H9 (cell line): Measurements from ENCODE around the gene RALGAPA2. TPM values are rescaled to one million over a fixed set of nuclear protein-coding genes. Genes with fewer than 3 reads are reported as not detected.

Source experiments
- DNase-seq: peaks from one replicate; pipeline ENCODE4 v3.0.0-alpha.2; 2017
- H2AFZ ChIP-seq: one replicate; pipeline ENCODE4 v1.6.1; 2013; ENCODE audit warnings: mild to moderate bottlenecking, low read length, control low read depth, moderate library complexity
- H2AK5ac ChIP-seq: 2 replicates; pipeline ENCODE4 v1.6.1; 2013; ENCODE audit warnings: low read length, control low read depth, mixed read lengths; ENCODE audit not compliant: insufficient read length
- H2BK120ac ChIP-seq: one replicate; pipeline ENCODE4 v1.6.1; 2013; ENCODE audit warnings: low read depth, mild to moderate bottlenecking, low read length, control low read depth, inconsistent platforms; ENCODE audit not compliant: poor library complexity, severe bottlenecking
- H2BK12ac ChIP-seq: 2 replicates; pipeline ENCODE4 v1.6.1; 2013; ENCODE audit warnings: low read length, control low read depth, mixed read lengths, low read depth; ENCODE audit not compliant: insufficient read length
- H2BK15ac ChIP-seq: 2 replicates; pipeline ENCODE4 v1.6.1; 2013; ENCODE audit warnings: low read depth, low read length, control low read depth
- H2BK20ac ChIP-seq: one replicate; pipeline ENCODE4 v1.6.1; 2013; ENCODE audit warnings: low read depth, mild to moderate bottlenecking, low read length, control low read depth, inconsistent platforms; ENCODE audit not compliant: poor library complexity, severe bottlenecking
- H2BK5ac ChIP-seq: 2 replicates; pipeline ENCODE4 v1.6.1; 2013; ENCODE audit warnings: low read length, control low read depth, mixed read lengths; ENCODE audit not compliant: insufficient read length
- H3K14ac ChIP-seq: 2 replicates; pipeline ENCODE4 v1.6.1; 2013; ENCODE audit warnings: low read length, control low read depth; ENCODE audit not compliant: insufficient read depth
- H3K18ac ChIP-seq: 2 replicates; pipeline ENCODE4 v1.6.1; 2013; ENCODE audit warnings: low read depth, mild to moderate bottlenecking, mixed read lengths, low read length, control low read depth; ENCODE audit not compliant: insufficient read length
- H3K23ac ChIP-seq: 2 replicates; pipeline ENCODE4 v1.6.1; 2013; ENCODE audit warnings: low read length, control low read depth, mixed read lengths, low read depth; ENCODE audit not compliant: insufficient read length
- H3K23me2 ChIP-seq: 2 replicates; pipeline ENCODE4 v1.6.1; 2013; ENCODE audit warnings: low read depth, mild to moderate bottlenecking, mixed read lengths, low read length, control low read depth; ENCODE audit not compliant: insufficient read length, poor library complexity, severe bottlenecking
- H3K27ac ChIP-seq: 2 replicates; pipeline ENCODE4 v1.5.1; 2013; ENCODE audit warnings: low read length, control low read depth, mixed read lengths, low read depth; ENCODE audit not compliant: insufficient read length
- H3K27me3 ChIP-seq: 2 replicates; pipeline ENCODE4 v1.6.1; 2013; ENCODE audit warnings: low read length, control low read depth, inconsistent platforms; ENCODE audit not compliant: insufficient read depth
- H3K4ac ChIP-seq: 2 replicates; pipeline ENCODE4 v1.6.1; 2013; ENCODE audit warnings: low read depth, mild to moderate bottlenecking, control low read depth, inconsistent platforms, low read length, moderate library complexity
- H3K4me1 ChIP-seq: 2 replicates; pipeline ENCODE4 v1.6.1; 2013; ENCODE audit warnings: low read length, control low read depth, inconsistent platforms; ENCODE audit not compliant: insufficient read depth
- H3K4me2 ChIP-seq: 2 replicates; pipeline ENCODE4 v1.6.1; 2013; ENCODE audit warnings: low read length, control low read depth, mixed read lengths; ENCODE audit not compliant: insufficient read length, insufficient read depth
- H3K56ac ChIP-seq: 2 replicates; pipeline ENCODE4 v1.6.1; 2013; ENCODE audit warnings: low read depth, mild to moderate bottlenecking, mixed read lengths, low read length, control low read depth; ENCODE audit not compliant: insufficient read length
- H3K79me1 ChIP-seq: 2 replicates; pipeline ENCODE4 v1.6.1; 2013; ENCODE audit warnings: low read depth, mild to moderate bottlenecking, moderate library complexity, low read length, control low read depth, inconsistent platforms; ENCODE audit not compliant: insufficient read depth, poor library complexity, severe bottlenecking
- H3K79me2 ChIP-seq: 2 replicates; pipeline ENCODE4 v1.6.1; 2013; ENCODE audit warnings: low read length, control low read depth, inconsistent platforms; ENCODE audit not compliant: insufficient read depth
- H3K9ac ChIP-seq: 2 replicates; pipeline ENCODE4 v1.6.1; 2013; ENCODE audit warnings: low read length, control low read depth, mixed read lengths; ENCODE audit not compliant: insufficient read length; ENCODE audit errors: extremely low read depth
- H3K9me3 ChIP-seq: one replicate; pipeline ENCODE4 v1.6.1; 2013; ENCODE audit warnings: low read depth, low read length, inconsistent platforms; ENCODE audit not compliant: control insufficient read depth
- H3T11ph ChIP-seq: one replicate; pipeline ENCODE4 v1.6.1; 2013; ENCODE audit warnings: mild to moderate bottlenecking, low read length, control low read depth, inconsistent platforms
- H4K20me1 ChIP-seq: one replicate; pipeline ENCODE4 v1.6.1; 2013; ENCODE audit not compliant: control insufficient read depth, insufficient read length, insufficient read depth
- H4K5ac ChIP-seq: 2 replicates; pipeline ENCODE4 v1.6.1; 2013; ENCODE audit warnings: low read depth, mild to moderate bottlenecking, mixed read lengths, low read length, control low read depth; ENCODE audit not compliant: insufficient read length
- H4K8ac ChIP-seq: replicated peaks from 2 replicates; pipeline ENCODE4 v1.6.1; 2013; ENCODE audit warnings: low read length, control low read depth, mixed read lengths, low read depth; ENCODE audit not compliant: insufficient read length
- H4K91ac ChIP-seq: 2 replicates; pipeline ENCODE4 v1.6.1; 2013; ENCODE audit warnings: low read depth, mild to moderate bottlenecking, moderate library complexity, mixed read lengths, low read length, control low read depth; ENCODE audit not compliant: insufficient read length
- H3K27ac Mint-ChIP-seq, 3 experiments: 2 replicates in 2 of 3; 3 replicates in 1 of 3; pipeline ENCODE4 v1.8.0; 2020 to 2021; ENCODE audit warnings: mixed read lengths in 3 of 3, mild to moderate bottlenecking in 1 of 3, moderate library complexity in 1 of 3
- H3K27me3 Mint-ChIP-seq: 2 replicates; pipeline ENCODE4 v1.8.0; 2021; ENCODE audit warnings: low read depth, mild to moderate bottlenecking, moderate library complexity, mixed read lengths
- H3K36me3 Mint-ChIP-seq, 3 experiments: 2 replicates in 2 of 3; 3 replicates in 1 of 3; pipeline ENCODE4 v1.8.0; 2020 to 2021; ENCODE audit warnings: low read depth in 3 of 3, mixed read lengths in 3 of 3; ENCODE audit not compliant: insufficient read depth in 1 of 3
- H3K4me1 Mint-ChIP-seq, 2 experiments: 2 replicates each; pipeline ENCODE4 v1.8.0; 2020; ENCODE audit warnings: mixed read lengths in 2 of 2
- H3K4me3 Mint-ChIP-seq, 2 experiments: 2 replicates in 1 of 2; 3 replicates in 1 of 2; pipeline ENCODE4 v1.8.0; 2020 to 2021; ENCODE audit warnings: mild to moderate bottlenecking in 2 of 2, mixed read lengths in 2 of 2, moderate library complexity in 1 of 2
- H3K9me3 Mint-ChIP-seq, 2 experiments: 2 replicates in 1 of 2; 3 replicates in 1 of 2; pipeline ENCODE4 v1.8.0; 2020; ENCODE audit warnings: mild to moderate bottlenecking in 2 of 2, mixed read lengths in 2 of 2, moderate library complexity in 1 of 2
- CTCF ChIP-seq: fragments of 200-600 bp; sonication (generic); conservative IDR thresholded peaks from 3 replicates; pipeline ENCODE4 v1.8.0; 2021; ENCODE audit warnings: antibody characterized with exemption, mild to moderate bottlenecking
- WGBS: extraction: QIAGEN DNeasy Blood & Tissue Kit; methylation state at CpG from one replicate; pipeline ENCODE4 v1.1.7; 2013; ENCODE audit warnings: missing lambda C conversion rate, low lambda C conversion rate, mixed read lengths; ENCODE audit not compliant: insufficient read length; ENCODE audit errors: extremely low coverage; 5-methylcytosine and 5-hydroxymethylcytosine counted together
- total RNA-seq: library from RNA; stranded (reverse); gene quantifications from 2 replicates; pipeline ENCODE4 v1.2.1, GENCODE V29; 2021

Gene RALGAPA2
- total RNA-seq, 1 experiment from 2014 or later: 16.6 TPM

DNA sequence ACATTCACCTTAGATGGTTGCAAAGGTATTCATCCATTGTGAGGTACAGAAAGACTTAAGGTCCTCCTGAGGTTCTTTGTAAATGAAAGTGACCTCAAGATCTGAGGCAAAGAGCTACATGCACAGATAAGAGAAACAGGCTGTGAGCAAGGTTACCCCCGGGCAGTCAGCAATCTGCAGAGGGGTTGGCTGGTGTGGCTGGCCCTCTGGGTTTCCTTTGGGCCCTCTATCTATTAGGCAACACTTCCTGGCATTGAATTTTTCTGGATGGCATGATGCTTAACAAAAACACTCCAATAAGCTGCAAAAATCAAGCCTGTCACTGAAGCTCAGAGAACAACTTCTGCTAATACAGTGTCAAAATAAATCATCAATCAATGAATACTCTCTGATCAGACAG lies 48.9 kb upstream of the RALGAPA2 start:
- H2BK5ac ChIP-seq: no peak overlapping the region
- H3K9ac ChIP-seq: no peak overlapping the region
- H2BK20ac ChIP-seq: no peak overlapping the region
- TF ChIP-seq CTCF: no peak
- H3K27me3 Mint-ChIP-seq: 0 out of 2 replicates have a peak, but pooled peaks cover 1% of the 10 kb centered on the region
- no peaks in the 10 kb centered on the region for H3K27me3 ChIP-seq
- H4K91ac ChIP-seq: no peak overlapping the region
- H3K9me3 ChIP-seq: no peaks in the 10 kb centered on the region
- no peak overlapping the region for H2BK15ac ChIP-seq
- H3K23me2 ChIP-seq: no peaks in the 10 kb centered on the region
- no peak overlapping the region for H2BK12ac ChIP-seq
- H4K8ac ChIP-seq: no peak overlapping the region
- H4K5ac ChIP-seq: no peak overlapping the region
- no peak overlapping the region for H2AK5ac ChIP-seq
- no peaks in the 10 kb centered on the region for H3K79me1 ChIP-seq
- no peak for DNase-seq
- no peak overlapping the region for H3K18ac ChIP-seq
- H3K79me2 ChIP-seq: no peaks in the 10 kb centered on the region
- no peak overlapping the region for H2BK120ac ChIP-seq
- no peak overlapping the region for H3K4me2 ChIP-seq
- no peak overlapping the region for H3K27ac Mint-ChIP-seq
- no peak overlapping the region for H3K23ac ChIP-seq
- H3K14ac ChIP-seq: no peak overlapping the region
- peaks cover 0 to 4% (median 0%) of the 10 kb centered on the region in 3 experiments; a peak in 4 of 7 replicates for H3K36me3 Mint-ChIP-seq
- H2AFZ ChIP-seq: no peak overlapping the region
- no peak overlapping the region for H3K56ac ChIP-seq
- H3K9me3 Mint-ChIP-seq: peaks cover 8 to 13% of the 10 kb centered on the region in 2 experiments; a peak in 4 of 5 replicates
- no peak overlapping the region for H3K27ac ChIP-seq
- no CpG with 5 or more reads among the region's 1 CpG for WGBS
- H3K4me3 Mint-ChIP-seq: no peak overlapping the region
- H3T11ph ChIP-seq: no peak overlapping the region
- H3K4ac ChIP-seq: no peak overlapping the region
- H3K4me1 ChIP-seq: no peaks in the 10 kb centered on the region
- H4K20me1 ChIP-seq: no peaks in the 10 kb centered on the region
- peaks cover 0 to 4% of the 10 kb centered on the region in 2 experiments; a peak in 1 of 4 replicates for H3K4me1 Mint-ChIP-seq
